Activated CD4-positive, alpha-beta T cell treated with anti-CD3 and anti-CD28 coated beads, Interleukin-10, Interleukin-2, amounts not matched to agents 100 ng/mL and 50 ng/mL, durations not matched to agents 16 hours and 8 hours (primary cell): Measurements from ENCODE around the gene ANGPTL4.
A peak's percentile ranks its signal among the peaks of the same experiment; 100 is the strongest.
"Not testable (repeated sequence)": the region's sequence is repeated elsewhere in the genome, so short reads cannot be mapped to it uniquely, and the experiment has no call there.

Experiments
- DNase-seq: peaks from one replicate; pipeline ENCODE4 v3.0.0-alpha.2; 2020

Gene ANGPTL4

DNA sequence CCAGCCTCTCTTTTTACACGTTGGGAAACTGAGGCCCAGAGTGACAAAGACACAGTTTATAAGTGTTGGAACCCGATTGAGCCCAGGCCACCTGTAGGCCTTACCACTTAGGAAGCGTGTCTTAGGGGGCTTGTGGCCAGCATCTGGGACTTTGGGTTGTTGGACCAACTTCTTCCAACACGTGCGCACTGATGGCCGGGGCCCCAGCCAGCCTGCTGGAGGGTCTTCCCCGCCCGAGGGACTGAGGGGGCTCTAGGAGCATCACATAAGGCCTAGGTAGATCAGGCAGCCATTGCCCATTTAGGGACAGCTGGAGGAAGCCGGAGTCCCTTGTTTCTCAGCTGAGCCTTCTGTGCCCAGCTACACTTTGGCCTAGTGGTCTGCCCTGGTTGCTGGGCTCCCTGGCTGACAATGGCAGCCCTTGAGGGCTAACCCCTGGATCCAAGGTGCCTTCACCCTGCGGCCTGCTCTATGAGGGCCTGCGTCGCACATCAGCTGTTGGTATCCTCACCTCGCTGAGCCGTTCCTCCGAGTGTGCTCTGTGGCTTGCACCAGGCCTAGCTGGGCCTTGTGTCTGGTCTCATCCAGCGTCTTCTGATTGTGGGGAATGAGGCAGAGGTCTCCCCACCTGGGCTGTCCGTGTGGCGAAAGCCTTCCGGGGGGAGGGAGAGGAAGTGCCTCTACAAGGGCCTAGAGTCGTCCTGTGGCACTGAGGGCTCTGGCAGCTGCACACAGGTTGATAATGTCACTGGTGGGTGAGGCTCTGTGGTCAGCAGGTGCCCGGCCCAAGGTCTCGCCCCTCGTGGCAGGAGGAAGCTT, 27.5 kb downstream of the ANGPTL4 start:
- DNase-seq = no peak

DNA sequence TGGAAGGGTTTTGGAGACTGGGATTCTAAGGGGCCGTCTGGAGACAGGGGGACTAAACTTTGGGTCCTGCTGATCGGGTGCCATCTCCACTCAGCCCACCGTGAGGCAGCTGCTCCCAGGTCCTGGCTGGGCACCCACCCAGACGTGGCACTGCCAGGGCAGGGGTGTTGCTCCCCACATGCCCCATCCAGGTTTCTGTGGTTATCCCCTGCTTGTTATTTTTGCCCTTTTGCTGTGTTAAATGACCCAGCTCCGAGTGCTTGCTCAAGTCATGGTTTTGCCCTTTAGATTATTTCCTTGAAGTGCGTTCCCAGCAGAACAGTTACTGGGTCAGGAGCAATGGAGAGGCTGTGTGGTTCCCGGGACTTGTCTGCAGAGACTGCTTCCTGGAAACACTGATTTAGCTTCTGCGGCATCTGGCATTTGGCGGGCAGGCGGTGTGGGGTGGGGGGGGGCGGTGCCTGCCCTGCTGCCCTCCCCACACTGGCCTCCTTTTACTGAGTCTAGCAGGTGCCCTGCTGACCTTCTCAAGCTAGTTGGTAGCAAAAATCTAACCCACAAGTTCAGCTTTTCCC, 28.1 kb downstream of the ANGPTL4 start:
- DNase-seq = no peak

DNA sequence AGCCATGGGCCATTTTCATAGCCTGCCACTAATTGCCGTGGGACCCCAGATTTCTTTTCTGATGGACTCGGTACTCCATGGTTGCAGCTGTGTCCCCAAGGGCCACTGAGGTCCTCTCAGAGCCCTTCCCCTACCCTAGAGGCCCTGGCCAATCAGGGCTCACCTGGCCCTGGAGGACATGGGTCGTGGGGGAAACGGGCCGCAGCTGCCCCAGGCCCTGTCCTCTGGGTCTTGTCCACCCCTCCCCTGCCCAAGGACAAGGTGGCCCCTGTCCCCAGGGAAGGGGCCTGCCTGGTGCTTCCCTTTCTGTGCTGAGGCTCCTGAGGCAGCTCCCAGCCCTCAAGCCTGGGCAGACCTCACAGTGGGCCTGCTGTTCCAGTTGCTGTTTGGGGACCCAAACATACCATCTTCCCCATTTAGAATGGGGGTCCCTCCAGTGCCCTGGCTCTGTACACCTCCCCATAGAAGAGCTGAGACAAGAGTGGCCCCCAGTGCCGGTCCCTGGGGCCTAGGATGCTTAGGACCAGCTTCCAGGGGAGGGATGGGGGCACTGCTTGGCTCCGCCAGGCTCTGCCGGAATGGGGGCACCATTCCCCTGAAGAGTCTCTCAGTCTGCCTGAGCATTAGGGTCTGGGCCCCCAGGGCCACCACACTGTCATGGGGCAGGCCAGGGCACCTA, 29.4 kb downstream of the ANGPTL4 start:
- DNase-seq = no peak

DNA sequence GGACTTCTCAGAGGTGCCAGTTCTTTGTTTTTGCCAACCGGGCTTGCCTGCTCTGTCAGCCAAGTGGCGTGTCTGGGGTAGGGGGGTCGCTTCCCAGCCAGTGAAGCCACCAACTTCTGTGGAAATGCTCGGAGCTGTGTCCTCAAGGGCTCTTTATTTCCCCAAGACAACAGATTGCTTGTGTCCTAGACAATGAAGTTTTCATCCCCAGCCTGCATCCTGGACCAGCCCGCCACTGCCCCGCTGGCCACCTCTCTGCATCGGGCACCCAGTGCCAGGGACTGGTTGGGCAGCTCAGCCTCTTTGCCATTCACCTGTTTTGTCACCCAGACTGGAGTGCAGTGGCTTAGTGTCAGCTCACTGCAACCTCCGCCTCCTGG, 29.9 kb downstream of the ANGPTL4 start:
- no peak for DNase-seq

DNA sequence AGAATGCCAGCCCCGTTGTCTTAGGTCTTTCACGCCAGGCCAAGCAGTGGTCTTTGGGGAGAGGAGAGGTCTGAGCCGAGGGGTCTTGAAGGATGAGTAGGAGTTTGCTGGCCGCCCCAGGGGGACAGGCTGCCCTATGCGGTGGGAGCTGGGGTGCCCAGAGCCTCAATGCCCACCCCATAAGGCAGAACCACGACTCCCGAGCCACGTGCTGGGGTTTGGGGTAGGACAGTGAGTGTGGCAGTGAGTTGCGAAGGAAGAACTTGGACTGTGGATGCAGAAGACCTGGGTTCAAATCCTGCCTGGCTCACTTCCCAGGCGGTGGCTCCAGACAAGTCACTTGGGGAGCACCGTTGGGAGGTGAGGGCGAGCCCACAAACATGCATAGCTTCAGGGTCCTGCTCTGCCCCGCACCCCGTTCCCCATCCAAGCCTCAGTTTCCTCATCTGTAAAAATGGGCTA, 31.7 kb downstream of the ANGPTL4 start:
- no peak for DNase-seq

DNA sequence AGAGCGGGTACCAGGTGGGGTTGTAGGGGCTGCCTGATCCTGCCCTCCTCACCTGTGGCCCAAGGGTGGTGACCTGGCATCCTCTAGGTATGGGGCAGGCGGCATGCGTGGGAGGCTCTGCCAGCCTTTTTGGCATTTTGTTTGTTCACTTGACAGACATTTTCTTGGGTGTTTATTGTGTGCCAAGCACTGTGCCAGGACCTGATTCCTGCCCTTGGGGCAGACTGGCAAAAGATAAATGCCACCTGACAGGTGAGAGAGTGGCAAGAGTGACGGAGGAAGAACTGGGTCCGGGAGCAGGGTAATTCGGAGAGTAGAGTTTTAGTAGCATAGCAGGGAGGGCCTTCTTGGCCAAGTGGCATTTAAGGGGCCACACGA, 32.2 kb downstream of the ANGPTL4 start:
- no peak for DNase-seq

DNA sequence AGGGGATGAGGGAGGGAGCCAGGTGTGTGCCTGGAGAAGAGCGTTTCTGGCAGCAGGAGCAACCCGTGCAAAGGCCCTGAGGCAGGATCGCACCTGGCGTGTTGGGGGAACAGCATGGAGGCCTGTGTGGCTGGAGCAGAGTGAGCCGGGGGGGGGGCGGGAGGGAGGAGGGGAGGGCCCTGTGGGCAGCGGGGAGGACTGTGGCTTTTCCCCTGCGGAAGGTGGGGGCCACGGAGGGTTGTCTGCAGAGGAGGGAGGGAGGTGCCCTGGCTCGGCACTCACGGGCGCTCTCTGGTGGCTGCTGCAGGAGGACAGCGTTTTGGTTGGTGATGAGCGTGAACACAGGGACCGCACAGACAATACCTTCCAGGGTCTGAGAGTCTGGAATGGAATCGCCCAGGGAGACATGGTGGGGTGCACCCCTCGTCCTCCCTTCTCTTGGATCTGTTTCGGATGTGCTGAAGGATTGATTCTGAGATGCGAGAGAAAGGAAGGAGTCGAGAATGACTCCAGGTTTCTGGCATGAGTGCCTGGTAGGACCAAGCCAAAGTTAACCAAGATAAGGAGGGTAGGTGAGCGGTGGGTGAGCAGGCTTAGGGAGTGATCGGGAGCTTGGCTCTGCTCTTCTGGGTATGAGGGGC, 32.7 kb downstream of the ANGPTL4 start:
- peak; percentile 70 for DNase-seq

DNA sequence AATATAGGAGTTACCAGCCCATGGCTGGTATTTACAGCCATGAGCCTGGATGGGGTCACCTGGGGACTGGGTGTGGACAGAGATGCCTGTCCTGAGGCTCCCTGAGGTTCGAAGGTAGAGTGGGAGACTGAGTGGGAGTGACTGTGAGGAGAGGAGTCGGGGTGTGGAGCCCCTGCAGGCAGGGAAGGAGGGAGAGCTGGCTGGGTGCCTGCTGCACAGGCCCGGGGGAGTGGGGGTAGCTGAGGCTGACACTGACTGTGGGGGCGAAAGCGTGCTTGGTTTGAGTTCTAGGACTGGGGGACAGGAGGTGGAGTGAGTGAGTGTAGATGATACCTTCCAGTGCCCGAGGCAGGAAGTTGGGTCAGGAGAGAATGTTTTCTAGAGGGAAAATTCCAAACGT, 33.3 kb downstream of the ANGPTL4 start:
- DNase-seq = no peak

DNA sequence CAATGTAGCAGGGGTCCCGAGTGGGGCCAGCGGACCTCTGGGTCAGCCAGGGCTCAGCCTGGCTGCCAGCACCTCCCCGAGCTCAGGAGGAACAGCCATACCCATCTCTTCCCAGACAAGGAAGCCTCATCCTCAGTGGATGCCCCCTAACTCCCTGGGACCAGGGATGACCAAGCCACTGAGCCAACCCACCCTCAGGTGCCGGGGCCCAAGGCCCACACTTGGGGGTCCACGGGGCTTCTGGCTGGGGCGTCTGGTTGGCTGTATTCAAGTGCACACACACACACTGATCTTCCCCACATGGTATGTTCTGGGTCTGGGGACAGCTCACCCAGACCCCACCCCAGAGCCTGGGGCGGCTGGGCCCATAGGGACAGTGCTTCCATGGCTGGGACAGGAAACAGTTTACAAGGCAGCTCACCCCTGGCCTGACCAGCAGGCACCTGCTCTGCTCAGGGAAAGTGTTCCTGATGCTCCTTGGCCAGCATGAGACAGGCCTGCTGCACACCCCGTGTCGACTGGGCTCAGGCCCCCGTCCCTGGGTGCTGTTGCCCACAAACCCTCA, 33.9 kb downstream of the ANGPTL4 start:
- DNase-seq = no peak

DNA sequence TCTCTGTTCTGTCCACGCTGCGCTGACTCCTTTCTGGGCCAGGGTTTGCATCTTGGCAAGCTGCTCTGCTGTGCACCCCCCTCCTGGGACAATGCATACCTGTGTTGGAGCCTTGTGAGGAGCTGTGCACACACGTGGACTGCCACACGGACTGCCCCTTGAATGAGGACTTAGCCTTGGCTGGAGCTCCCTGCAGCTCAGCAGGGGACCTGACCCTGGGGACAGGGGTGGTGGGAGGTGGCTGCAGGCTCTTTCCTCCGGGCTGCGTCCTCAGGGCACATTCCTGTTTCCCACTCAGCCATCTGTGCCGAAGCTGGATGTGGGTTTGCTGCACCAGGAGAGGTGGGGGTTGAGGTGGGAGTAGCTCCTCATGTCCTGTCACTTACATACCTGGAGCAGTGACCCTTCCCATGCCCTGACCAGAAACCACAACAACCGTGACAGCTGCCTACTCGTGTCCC, 34.4 kb downstream of the ANGPTL4 start:
- no peak for DNase-seq

DNA sequence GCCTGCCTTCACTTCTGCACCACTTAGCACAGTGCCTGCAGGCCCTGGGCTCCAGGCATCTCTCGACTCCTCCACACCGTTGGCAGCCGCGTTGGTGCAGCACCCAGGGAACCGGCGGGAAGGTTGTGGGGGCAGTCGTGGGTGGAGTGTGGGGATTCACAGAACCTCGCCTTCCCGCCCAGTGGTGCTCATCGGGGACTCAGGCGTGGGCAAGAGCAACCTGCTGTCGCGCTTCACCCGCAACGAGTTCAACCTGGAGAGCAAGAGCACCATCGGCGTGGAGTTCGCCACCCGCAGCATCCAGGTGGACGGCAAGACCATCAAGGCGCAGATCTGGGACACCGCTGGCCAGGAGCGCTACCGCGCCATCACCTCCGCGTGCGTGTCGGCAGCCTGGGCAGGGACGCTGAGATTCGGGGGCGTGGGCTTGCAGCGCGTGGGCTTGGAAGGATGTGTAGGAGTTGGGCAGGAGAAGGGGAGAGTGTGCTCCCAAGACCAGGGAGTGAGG, 35.8 kb downstream of the ANGPTL4 start:
- DNase-seq = no peak

DNA sequence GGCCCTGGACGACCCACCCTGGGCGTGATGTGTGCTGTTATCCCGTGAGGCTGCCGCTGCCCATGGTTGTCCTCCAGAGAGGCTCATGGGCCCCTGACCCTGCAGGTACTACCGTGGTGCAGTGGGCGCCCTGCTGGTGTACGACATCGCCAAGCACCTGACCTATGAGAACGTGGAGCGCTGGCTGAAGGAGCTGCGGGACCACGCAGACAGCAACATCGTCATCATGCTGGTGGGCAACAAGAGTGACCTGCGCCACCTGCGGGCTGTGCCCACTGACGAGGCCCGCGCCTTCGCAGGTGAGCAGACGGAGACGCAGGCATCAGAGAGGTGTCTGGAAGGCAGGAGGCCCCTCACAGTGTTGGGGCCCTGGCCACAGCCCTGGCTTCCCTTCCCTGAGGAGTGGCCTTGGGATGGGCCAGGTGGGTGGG, 38.0 kb downstream of the ANGPTL4 start:
- no peak for DNase-seq

DNA sequence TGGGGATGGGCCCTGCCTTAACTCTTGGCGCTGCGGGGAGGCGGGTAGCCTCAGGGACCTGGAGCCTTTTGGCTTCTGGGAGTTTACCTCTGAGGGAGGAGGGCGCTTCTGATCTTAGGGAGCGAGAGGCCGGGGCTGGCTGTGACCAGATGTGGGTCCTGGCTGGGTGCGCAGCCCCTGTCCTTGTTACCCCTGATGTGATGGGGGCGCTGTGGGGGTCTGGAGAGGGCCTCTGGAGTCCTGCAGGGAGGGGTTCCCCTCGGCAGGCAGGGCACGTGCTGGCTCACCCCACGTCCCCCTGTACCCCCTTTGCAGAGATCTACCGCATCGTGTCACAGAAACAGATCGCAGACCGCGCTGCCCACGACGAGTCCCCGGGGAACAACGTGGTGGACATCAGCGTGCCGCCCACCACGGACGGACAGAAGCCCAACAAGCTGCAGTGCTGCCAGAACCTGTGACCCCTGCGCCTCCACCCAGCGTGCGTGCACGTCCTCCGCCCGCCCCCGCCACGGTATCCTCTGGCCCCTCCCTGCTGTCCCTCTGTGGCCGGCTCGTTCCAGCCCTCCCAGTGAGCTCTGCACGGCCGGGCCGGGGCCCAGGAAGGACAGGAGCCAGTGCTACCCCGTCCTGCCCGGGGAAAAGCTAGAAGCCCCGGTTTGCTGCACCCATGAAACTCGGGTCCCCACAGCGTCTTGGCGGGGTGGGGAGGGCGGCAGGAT, 39.3 kb downstream of the ANGPTL4 start:
- no peak for DNase-seq

DNA sequence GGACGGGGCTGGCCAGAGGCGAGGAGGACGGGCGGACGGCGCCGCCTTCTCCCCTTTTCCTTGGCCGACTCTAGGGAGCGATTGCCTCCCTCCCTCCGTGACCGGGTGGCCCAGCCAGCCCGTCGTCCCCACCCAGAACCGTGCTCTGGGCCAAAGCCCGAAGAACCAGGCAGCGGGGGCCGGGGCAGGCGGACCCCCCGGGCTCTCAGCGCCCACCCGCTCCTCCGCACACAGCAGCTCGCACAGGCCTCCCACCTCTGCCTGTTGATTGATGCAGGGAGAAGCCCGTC, 39.8 kb downstream of the ANGPTL4 start:
- DNase-seq = no peak

DNA sequence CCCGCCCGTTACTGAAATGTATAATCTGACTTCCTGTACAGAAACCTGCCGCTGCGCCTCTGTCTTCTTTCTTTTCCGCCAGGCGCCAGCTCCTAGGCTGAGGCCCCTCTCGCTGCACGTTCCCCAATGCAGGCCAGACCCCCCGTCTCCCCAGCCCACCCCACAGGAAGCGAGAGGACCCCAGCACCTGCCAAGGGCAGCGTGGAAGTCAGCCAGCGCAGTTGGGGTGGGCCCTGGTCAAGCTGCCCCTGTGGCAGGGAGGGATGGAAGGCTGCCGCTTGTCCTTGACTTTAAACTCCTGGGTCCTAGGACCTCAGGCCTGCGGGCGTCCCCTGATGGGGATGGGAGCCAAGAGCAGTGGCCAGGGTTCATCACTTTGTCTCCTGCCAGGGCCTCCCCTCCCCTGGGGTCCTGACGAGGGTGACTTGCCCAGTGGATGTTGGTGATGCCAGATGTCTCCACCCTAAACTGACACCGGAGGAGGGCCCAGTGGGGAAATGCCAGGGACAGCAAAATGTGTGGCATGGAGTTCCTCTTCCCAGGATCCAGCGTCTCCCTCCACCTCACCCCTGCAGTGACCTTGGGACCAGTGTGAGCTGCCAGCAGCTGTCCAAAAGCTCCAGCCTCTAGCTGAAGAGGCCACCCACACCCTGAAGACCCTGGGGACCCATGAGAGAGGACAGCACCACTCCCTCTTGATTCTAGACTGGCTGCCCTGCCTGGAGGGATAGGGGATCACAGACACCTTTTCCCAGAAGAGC, 40.6 kb downstream of the ANGPTL4 start:
- no peak for DNase-seq

DNA sequence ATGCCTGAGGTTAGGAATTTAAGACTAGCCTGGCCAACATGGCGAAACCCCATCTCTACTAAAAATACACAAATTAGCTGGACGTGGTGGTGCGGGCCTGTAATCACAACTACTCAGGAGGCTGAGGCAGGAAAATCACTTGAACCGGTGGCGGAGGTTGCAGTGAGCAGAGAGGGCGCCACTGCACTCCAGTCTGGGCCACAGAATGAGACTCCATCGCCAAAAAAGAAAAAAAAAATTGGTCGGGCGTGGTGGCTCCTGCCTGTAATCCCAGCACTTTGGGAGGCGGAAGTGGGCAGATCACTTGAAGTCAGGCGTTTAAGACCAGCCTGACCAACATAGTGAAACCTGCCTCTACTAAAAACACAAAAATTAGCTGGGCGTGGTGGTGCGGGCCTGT, 46.8 kb downstream of the ANGPTL4 start:
- not testable (repeated sequence) for DNase-seq

DNA sequence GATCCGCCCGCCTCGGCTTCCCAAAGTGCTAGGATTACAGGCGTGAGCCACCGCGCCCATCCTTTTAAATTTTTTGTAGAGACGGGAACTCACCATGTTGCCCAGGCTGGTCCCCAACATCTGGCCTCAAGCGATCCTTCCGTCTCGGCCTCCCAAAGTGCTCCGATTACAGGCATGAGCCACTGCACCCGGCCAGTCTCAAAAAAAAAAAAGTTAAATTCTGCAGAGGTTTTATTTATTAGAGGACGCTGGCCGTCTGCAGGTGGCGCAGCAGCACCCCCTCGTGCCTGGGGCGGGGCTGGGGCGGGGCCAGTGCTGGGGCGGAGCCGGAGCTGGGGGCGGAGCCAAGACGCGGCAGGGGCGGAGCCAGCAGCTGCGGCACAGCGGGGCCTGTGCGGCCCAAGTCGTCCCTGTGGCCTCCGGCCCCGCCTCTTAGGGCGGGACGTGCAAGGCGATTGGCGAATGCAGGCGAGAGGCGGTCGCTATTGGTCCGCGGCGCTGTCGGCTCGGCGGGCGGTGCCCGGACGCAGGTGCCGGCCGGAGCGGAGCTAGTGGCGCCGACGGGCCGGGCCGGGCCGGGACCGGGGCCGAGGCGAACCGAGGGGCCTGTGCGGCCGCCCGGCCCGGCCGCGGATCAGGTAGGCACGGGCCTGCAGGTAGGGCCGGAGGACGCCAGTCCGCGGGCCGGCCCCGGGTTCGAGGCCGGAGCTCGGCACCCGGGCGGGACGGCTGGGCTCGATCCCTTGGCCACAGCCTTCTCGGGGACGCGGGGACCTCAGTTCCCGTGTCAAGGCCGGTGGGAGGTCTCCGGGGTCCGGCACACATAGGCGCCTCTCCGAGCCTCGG, 49.1 kb downstream of the ANGPTL4 start, which contains the start of gene MARCHF2:
Gene MARCHF2, plus strand, starts transcription at position 523 of the 846 bp plus-strand sequence. CDS start 8,536 bp downstream, outside the sequence.
- DNase-seq = peak; percentile 98

DNA sequence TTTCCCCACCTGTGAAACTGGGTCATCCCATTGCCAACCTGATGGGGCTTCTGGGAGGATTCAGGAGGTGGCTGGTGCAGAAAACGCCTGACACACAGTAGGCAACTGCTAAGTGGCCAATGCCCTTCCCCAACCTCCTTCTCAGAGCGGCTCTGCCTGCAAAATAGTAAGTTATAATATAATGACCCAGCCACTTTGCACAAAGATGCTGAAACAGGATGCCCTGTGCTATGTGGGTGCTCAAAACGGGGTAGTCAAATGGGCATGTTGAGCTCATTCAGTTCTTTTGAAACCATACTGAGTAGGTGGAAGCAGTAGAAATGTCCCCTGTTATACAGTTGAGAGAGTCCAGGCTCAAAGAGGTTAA, 49.7 kb downstream of the ANGPTL4 start:
- DNase-seq = no peak

DNA sequence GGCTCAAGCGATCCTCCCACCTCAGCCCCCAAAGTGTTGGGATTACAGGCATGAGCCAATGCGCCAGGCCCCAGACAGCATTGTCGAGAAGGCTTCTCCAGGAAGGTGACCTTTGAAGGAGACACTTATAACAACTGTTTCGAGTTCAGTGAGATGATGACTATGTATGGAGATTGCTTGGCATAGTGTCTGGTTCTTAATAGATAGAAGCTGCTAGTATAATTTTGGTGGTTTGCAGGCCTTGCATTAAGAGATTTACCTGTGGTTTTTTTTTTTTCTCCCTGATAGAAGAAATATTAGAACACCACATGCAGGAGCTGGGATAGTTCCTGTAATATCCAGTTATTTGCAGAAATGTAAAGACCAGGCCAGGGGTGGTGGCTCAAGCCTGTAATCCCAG, 52.8 kb downstream of the ANGPTL4 start:
- no peak for DNase-seq
